PC-3 (cell line): ENCODE results near the gene TMEM239.

Experiments used
- EZH2 ChIP-seq: fragments of 300-600 bp; sonication (generic); IDR thresholded peaks from one replicate; pipeline ENCODE4 v1.6.1; 2017; ENCODE audit warnings: antibody characterized with exemption, mild to moderate bottlenecking, low read length; ENCODE audit not compliant: unreplicated experiment
- EZH2phosphoT487 ChIP-seq: fragments of 300-600 bp; sonication (generic); IDR thresholded peaks from 2 replicates; pipeline ENCODE4 v1.6.1; 2018; ENCODE audit warnings: mild to moderate bottlenecking, antibody characterized with exemption, low read length, borderline replicate concordance
- TF ChIP-seq, protein P1 (sequence below): fragments of 300-600 bp; sonication (generic); conservative IDR thresholded peaks from 2 replicates; pipeline ENCODE4 v1.5.1; 2017; ENCODE audit warnings: antibody characterized with exemption, low read depth, mild to moderate bottlenecking, low read length

DNA sequence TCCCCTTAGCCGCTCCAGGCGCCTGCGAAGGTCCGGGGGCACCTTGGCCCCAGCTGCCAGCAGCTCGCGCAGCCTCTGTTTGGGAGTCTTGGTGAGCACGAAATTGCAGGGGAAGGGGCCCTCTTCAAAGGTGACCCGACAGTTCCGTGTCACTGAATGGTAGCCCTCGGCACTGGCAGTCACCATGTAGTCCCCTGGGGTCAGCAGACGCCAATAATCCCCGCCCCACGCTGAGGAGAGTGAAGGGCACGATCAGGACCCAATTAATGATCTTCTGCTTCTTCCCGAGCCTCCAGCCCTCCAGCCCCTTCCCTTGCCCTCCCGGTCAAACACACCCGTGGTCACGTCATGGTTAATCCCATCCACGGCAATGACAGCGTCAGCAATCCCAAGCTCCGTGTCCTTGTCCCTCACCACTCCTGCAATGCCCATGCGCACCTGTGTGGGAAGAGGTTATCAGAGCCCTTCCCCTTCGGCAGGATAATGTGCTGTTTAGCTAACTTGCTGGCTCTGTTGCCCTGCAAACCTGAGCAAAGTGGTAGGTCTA lies 21.9 kb upstream of the TMEM239 start:
- TF ChIP-seq, protein P1, sequence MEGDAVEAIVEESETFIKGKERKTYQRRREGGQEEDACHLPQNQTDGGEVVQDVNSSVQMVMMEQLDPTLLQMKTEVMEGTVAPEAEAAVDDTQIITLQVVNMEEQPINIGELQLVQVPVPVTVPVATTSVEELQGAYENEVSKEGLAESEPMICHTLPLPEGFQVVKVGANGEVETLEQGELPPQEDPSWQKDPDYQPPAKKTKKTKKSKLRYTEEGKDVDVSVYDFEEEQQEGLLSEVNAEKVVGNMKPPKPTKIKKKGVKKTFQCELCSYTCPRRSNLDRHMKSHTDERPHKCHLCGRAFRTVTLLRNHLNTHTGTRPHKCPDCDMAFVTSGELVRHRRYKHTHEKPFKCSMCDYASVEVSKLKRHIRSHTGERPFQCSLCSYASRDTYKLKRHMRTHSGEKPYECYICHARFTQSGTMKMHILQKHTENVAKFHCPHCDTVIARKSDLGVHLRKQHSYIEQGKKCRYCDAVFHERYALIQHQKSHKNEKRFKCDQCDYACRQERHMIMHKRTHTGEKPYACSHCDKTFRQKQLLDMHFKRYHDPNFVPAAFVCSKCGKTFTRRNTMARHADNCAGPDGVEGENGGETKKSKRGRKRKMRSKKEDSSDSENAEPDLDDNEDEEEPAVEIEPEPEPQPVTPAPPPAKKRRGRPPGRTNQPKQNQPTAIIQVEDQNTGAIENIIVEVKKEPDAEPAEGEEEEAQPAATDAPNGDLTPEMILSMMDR: no peak
- TF ChIP-seq EZH2 (no peak), EZH2phosphoT487 (no peak)
